Parathyroid adenoma (tissue), 2 donors: ENCODE data around the gene LRTM2.

Experiments
- H2AFZ ChIP-seq: fragments of 300-600 bp; sonication (generic); one replicate; pipeline ENCODE4 v1.7.0; 2017; ENCODE audit warnings: antibody characterized with exemption, mild to moderate bottlenecking
- H3K27ac ChIP-seq: fragments of 300-600 bp; sonication (generic); one replicate; pipeline ENCODE4 v1.7.0; 2017
- H3K27me3 ChIP-seq: fragments of 300-600 bp; sonication (generic); one replicate; pipeline ENCODE4 v1.7.0; 2017; ENCODE audit warnings: low read length; ENCODE audit not compliant: control insufficient read depth, insufficient read depth
- H3K36me3 ChIP-seq: fragments of 300-600 bp; sonication (generic); one replicate; pipeline ENCODE4 v1.7.0; 2017; ENCODE audit warnings: low read length; ENCODE audit not compliant: control insufficient read depth, insufficient read depth
- H3K4me1 ChIP-seq: fragments of 300-600 bp; sonication (generic); one replicate; pipeline ENCODE4 v1.7.0; 2017; ENCODE audit warnings: control low read depth
- H3K4me2 ChIP-seq: fragments of 300-600 bp; sonication (generic); one replicate; pipeline ENCODE4 v1.7.0; 2017; ENCODE audit warnings: low read length
- H3K4me3 ChIP-seq: fragments of 300-600 bp; sonication (generic); one replicate; pipeline ENCODE4 v1.7.0; 2017; ENCODE audit warnings: low read depth, low read length
- H3K79me2 ChIP-seq: fragments of 300-600 bp; sonication (generic); one replicate; pipeline ENCODE4 v1.7.0; 2017; ENCODE audit warnings: control low read depth
- H3K9ac ChIP-seq: fragments of 300-600 bp; sonication (generic); one replicate; pipeline ENCODE4 v1.7.0; 2017; ENCODE audit warnings: mild to moderate bottlenecking
- H3K9me3 ChIP-seq: fragments of 300-600 bp; sonication (generic); one replicate; pipeline ENCODE4 v1.7.0; 2017; ENCODE audit warnings: low read length; ENCODE audit not compliant: control insufficient read depth
- TF ChIP-seq, protein P1 (sequence below): fragments of 300-600 bp; sonication (generic); IDR thresholded peaks from one replicate; pipeline ENCODE4 v1.7.0; 2017; ENCODE audit warnings: antibody characterized with exemption, mild to moderate bottlenecking
- donor health status: primary hyperparathyroidism.

LRTM2 gene

DNA sequence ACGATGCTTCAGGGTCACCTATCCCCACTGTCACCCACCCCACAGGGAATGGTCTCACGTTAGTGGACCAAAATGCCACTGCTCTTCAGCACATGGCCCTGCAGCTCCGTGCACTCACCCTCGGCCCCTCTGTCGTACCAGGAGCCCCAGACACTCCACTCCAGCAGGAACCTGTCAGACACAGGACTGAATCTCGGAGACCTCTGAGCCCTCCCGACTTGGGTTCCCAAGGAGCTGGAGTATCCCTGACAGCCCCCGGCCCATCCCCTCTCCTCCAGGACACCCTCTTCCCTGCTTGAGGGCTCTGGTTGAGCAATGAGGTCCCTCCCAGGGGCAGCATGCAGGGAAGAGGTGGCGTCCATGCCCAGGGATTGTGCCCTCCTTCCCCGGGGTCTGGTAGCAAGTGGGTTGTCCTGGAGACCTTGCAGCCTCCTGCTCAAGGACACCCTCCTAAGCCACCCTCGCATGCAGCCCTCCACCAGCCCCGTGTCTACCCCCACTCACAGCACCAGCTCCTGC lies 20.4 kb upstream of the LRTM2 start:
- Histone ChIP-seq H3K27me3 (no peaks in the 10 kb centered on the region), H3K4me3 (no peak overlapping the region), H3K36me3 (no peaks in the 10 kb centered on the region), H2AFZ (no peak overlapping the region), H3K4me1 (peaks cover 21% of the 10 kb centered on the region), H3K9me3 (no peaks in the 10 kb centered on the region), H3K27ac (no peak overlapping the region), H3K79me2 (no peaks in the 10 kb centered on the region), H3K4me2 (no peak overlapping the region), H3K9ac (no peak overlapping the region)
- TF ChIP-seq, protein P1, sequence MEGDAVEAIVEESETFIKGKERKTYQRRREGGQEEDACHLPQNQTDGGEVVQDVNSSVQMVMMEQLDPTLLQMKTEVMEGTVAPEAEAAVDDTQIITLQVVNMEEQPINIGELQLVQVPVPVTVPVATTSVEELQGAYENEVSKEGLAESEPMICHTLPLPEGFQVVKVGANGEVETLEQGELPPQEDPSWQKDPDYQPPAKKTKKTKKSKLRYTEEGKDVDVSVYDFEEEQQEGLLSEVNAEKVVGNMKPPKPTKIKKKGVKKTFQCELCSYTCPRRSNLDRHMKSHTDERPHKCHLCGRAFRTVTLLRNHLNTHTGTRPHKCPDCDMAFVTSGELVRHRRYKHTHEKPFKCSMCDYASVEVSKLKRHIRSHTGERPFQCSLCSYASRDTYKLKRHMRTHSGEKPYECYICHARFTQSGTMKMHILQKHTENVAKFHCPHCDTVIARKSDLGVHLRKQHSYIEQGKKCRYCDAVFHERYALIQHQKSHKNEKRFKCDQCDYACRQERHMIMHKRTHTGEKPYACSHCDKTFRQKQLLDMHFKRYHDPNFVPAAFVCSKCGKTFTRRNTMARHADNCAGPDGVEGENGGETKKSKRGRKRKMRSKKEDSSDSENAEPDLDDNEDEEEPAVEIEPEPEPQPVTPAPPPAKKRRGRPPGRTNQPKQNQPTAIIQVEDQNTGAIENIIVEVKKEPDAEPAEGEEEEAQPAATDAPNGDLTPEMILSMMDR: no peak

DNA sequence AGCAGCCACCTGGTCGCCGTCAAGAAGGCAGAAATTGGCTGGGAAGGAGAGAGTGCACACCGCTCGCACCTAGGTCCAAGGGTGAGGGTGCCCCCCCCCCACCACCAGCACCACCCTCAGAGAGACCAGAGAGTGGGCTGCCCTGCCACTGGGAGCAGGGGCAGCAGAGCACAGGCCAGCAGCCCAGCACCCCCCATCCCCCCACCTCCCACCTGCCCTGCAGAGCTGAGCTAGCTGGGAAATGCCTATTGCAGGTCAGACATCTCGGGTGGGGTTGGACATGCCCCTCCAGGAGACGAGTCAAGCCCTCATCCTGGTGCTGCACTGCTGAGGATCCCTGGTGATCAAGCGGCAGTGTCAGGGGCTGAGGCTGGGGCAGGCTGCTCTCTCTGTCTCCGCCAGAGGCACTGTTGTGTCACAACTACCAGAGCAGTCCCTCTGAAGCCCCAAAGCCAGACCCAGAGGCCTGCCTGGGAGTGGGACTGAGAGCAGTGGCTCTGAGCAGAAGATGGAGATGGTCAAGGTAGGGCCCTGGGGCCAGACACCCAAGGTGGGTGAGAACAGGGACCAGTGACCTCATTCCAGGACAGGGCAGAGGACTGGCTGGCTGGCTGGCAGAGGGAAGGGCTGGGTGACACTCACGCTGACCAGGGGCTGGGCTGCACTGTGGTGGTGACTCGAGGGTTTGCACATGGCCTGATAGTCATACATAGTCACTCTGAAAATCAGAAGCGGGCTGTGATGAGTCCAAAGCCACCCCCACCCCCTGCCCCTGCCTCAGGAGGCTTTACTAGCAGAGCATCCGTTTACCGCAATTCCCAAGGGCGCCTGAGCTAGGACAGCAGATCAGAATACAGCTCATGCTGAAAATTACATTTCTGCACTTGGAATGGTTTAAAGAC lies 19.7 kb upstream of the LRTM2 start:
- Histone ChIP-seq H3K27ac (no peak overlapping the region), H3K27me3 (no peaks in the 10 kb centered on the region), H3K36me3 (no peaks in the 10 kb centered on the region), H2AFZ (no peak overlapping the region), H3K4me3 (no peak overlapping the region), H3K9me3 (no peaks in the 10 kb centered on the region), H3K79me2 (no peaks in the 10 kb centered on the region), H3K4me1 (peaks cover 20% of the 10 kb centered on the region), H3K9ac (no peak overlapping the region), H3K4me2 (no peak overlapping the region)
- TF ChIP-seq, protein P1: peak; percentile 39

DNA sequence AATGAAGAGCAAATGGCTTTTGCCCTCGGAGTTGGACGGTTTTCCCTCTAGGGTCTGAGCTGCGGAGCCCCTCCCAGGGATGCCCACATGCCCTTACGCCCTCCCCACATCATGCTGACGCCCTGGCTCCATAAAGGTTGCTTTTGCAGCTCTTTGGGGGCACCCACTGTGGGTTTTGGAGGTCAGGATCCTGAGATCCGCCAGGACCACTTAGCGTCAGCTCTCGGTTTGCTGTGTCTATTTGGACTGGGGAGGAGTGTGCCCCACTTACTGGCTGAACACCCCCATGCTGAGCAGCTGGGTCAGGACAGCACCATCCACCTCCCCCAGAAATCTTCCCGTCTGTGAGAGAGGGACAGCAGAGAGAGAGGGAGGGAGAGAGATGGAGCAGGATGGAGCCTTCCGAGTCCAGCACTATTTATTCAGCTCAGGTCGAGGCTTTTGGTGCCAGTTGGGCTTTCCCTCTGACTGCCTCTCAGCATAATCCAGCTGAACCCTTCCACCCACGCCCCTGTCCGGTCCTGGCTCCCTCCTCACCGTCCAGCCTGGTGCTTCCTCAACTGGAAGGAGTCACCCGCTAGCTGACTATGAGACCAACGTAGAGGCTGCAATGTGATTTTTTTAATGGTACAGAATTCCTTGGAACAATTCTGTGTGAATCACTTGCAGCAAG lies 18.9 kb upstream of the LRTM2 start:
- Histone ChIP-seq H3K27ac (no peak overlapping the region), H3K4me1 (peaks cover 15% of the 10 kb centered on the region), H3K4me3 (no peak overlapping the region), H3K4me2 (no peak overlapping the region), H3K36me3 (no peaks in the 10 kb centered on the region), H3K79me2 (no peaks in the 10 kb centered on the region), H3K9me3 (no peaks in the 10 kb centered on the region), H3K9ac (no peak overlapping the region), H2AFZ (no peak overlapping the region), H3K27me3 (no peaks in the 10 kb centered on the region)
- TF ChIP-seq, protein P1: no peak

DNA sequence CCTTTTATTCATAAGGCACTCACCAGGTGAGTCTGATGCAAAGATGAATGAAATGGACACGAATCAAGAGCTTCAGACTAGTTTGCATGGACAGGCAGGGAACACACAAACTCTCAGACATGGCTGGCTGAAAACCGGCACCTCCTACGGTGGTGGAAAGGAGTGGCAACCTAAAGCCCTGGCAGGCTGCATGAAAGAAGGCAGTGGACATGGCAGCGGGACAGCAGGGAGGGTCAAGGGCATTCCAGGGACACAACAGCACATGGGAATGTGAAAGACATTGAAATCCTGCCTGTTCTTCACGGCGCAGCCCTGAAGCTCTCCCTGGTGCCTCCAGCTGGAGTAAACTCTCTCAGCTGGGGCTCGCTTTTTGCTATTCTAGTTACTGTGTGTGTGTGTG lies 16.6 kb upstream of the LRTM2 start:
- Histone ChIP-seq H3K9me3 (no peaks in the 10 kb centered on the region), H2AFZ (peak overlapping the region; percentile 83), H3K27me3 (no peaks in the 10 kb centered on the region), H3K4me1 (peaks cover 12% of the 10 kb centered on the region), H3K4me3 (no peak overlapping the region), H3K79me2 (no peaks in the 10 kb centered on the region), H3K4me2 (no peak overlapping the region), H3K36me3 (no peaks in the 10 kb centered on the region), H3K9ac (no peak overlapping the region), H3K27ac (peak overlapping the region; percentile 1)
- TF ChIP-seq, protein P1: no peak
